GM18505 (cell line): ENCODE data around the gene GPSM1.

Experiments
- ATAC-seq: cut with Tn5 transposase; IDR thresholded peaks from one replicate; pipeline ENCODE4 v1.9.1; 2021; ENCODE audit not compliant: unreplicated experiment
- POLR2A ChIP-seq: IDR thresholded peaks from 4 replicates; pipeline ENCODE4 v1.6.1; 2011; ENCODE audit warnings: borderline replicate concordance; ENCODE audit not compliant: insufficient read depth, insufficient read length; ENCODE audit errors: extremely low read depth

GPSM1 gene

DNA sequence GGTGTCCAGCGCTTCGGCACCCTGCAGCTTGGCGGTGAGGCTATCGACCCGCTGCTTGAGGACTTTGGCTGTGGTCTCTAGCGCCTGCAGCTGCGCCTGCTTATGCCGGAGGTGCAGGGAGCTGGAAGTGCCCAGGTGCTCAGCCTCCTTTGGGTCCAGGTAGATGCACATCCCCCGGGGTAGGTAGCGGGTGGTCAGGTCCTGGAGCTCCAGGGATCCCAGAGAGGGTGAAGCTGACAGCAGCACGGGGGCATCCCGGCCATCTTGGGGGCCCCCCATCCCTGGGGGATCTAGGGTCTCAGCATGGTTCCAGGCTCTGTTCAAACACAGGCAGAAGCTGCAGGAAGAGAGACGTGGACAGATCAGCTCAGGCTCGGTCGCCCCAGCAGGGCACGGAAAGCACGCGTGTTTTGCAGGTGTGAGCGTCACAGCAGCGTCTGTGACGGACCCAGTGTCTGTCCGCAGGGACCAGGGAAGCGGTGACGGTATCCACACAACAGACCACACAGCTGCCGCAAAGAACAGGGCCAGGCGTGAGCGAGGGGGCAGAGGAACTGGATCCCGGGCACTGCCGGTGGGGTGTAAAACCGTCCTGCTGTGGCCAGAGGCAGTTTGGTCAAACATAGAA is 40.9 kb upstream of the GPSM1 start:
- TF ChIP-seq POLR2A: no peak
- ATAC-seq: no peak

DNA sequence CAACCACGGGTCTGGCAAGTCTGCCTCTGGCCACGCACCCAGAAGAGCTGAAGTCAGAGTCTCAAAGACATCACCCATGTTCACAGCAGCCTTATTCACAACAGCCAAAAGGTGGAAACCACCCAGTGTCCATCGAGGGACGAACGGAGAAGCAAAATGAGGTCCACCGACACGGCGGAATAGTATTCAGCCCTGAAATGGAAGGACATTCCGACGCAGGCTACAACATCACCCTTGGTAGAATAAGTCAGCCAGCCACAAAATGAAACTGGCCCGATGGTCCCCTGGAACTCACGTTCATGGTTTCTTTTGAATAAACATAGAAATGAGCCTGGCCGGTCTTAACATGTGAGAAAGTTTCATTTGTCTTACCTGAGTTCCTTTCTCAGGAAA is 40.4 kb upstream of the GPSM1 start:
- no peak for TF ChIP-seq POLR2A
- ATAC-seq: no peak

DNA sequence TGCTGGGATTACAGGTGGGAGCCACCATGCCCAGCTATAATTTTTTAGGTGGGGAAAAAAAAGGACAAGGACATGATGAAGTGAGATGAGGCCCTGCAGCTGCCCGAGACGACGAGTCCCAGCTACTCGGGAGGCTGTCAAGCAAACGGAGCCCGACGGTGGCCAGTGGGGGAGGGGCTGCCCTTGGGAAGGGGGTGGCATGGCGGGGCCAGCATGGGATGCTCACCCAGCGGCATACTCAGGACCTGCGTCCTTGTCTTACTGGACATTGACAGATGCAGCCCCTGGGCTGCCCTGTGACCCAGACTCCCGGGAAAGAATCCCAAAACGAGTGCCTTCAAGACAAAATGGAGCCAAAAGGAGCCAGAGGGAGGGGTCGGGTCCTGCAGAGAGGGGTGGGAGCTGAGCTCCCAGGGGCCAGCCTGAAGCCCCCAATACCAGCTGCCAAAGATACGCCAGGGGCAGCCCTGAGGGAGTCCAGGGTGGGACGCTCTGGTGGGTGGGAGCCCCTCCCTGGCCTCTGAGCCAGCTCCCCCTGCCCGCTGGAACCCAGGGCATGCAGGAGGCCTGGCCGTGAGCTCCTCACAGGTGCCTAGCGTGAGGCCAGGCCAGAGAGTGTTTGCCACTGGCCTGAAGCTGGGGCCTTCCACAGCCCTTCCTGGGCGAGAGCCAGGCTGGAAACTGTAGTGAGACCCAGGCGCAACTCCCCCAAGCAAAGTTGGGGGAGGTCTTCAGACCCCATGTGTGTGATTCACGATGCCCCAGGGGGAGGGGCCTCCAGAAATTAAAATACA is 39.2 kb upstream of the GPSM1 start:
- ATAC-seq: no peak
- no peak for TF ChIP-seq POLR2A

DNA sequence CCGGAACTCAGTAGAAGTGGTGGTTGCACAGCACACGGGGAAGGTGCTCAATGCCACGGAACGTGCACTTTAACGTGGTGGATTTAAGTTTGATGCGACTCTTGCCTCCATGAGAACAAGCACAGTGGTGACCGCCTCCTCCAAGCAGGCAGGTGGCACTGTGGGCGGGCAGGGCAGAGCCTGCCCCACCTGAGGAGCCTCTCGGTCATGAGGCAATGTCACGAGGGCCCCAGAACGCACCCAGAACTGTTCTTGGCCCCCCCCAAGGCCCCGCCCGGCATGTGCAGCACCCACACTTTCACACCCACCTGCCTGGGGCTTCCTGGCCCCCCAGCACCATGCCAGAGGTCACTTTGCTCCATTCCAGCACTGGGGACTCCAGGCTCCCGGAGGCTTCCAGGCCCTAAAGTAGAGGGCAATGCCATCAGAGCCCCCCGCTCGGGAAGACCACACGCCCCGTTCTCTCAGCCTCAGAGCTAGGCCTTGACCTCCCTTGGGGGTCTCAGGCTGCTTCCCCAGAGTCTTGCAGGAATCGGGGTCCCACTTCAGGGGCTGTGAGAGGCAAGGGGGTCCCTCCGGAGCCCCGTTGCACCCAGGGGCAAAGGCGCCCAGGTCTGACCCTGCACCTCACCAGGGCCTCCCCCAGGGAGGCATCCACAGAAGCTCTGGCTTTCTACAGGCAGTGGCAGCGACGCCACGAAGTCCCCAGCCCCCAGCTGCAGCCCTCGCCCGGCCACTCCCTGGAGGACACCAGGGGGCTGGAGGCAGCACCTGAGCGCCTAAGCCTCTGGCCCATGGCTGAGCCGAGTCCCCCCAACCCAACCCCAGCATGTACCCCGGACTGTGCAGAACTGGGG is 37.5 kb upstream of the GPSM1 start:
- ATAC-seq: no peak
- no peak for TF ChIP-seq POLR2A

DNA sequence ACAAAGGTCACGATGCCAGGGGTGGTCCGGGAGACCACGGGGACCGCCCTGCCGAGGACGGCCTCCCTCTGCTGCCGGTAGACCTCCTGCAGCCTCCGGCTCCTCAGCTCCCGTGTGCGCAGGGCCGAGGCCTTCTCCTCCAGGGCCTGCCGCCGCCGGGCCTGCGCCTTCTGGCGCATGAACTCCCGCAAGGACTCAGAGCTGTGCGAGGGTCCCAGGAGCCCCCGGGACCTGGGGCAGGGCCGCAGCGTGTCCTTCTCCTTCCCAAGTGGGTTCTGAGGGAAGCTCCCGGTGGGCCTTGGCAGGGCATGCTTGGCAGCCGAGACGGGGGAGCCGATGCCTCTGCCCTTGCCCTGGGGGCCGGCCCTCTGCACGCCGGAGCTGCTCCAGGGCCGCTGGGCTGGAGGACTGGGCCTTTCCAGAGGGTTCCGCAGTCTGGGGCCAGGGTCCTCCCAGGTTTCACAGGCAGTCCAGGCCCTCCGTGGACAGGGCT is 36.8 kb upstream of the GPSM1 start:
- ATAC-seq: no peak
- no peak for TF ChIP-seq POLR2A

DNA sequence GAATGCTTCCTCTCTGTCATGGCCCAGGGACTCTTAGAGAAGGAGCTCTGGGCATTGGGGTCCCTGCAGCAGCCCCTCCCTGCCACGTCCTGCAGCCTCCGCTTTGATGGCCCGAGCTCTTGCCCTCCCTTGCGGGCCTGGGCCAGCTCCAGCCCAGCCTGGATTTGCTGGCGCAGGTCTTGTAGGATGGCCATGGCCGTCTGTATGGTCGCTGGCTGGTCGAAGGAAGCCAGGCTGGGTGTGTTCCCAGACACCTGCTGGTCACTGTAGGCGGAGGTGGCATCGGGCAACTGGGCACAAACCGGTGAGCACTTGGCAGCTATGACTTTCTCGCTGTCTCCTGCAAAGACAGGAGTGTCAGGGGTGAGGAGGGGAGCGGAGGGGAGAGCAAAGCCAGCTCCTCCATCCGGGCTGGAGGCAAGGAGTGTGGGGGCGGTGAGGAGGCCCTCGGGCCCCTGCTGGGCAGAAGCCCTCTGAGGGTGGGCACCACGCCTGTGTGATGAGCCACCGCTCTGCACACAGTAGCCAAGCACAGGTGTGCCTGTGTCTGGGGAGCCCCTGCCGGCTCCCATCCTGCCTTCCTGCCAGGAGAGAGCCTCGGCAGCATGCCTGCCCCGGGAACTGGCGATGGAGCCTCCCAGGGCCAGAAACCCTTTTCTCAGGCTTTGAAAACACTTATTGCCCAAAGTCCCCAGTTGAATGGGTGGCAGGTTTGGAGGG is 35.9 kb upstream of the GPSM1 start:
- no peak for ATAC-seq
- TF ChIP-seq POLR2A: no peak

DNA sequence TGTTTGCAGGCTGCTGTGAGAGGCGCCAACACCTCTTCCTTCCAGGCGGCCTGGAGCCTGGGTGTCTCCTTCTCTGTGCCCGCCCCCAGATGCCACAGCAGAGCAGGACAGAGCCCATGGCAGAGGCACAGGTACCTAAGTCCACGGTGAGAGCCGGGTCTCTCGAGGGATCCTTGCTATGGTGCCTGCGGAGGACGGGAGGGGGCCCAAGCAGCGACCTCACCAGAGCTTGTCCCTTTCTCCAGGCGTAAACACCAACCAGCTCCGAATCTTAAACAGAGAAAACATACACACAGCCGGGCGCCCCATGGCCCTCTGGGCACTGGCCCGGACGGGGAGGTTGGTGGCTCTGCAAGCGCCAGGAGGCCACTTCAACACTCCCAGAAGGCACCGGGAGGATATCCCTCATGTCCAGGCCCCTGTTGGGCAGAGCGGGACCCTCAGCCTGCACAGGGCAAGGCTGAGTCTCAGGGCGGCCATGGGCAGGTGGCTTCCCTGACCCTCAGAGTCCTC is 35.3 kb upstream of the GPSM1 start:
- ATAC-seq: no peak
- TF ChIP-seq POLR2A: no peak

DNA sequence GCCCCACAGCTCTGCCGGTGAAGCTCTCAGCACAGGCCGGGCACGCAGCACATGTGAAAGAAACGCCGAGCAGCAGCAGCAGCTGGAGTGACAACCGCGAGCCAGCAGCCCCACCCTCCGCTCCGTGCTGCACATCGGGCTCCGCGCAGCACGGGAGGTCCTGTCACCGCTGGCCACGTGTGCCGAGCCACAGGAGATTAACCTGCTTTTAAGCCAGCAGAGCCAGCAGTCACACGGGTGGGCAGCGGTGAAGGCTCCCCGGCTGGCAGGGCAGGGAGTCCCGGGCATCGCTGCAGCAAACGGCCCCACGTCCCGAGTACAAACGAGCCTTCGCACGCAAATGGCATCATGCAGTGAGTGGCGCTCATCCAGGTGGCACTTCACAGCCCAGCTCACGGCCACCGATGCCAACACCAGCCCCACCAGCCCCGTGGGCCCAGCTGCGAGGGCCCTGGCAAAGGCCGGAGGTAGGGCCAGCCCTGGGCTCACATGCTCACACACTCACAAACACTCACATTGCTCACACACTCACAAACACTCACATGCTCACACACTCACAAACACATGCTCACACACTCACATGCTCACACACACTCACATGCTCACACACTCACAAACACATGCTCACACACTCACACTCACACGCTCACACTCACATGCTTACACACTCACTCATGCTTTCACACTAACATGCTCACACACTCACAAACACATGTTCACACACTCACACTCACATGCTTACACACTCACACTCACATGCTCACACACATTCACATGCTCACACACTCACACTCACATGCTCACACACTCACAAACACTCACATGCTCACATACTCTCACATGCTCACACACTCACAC is 34.5 kb upstream of the GPSM1 start:
- no peak for TF ChIP-seq POLR2A
- ATAC-seq: no peak

DNA sequence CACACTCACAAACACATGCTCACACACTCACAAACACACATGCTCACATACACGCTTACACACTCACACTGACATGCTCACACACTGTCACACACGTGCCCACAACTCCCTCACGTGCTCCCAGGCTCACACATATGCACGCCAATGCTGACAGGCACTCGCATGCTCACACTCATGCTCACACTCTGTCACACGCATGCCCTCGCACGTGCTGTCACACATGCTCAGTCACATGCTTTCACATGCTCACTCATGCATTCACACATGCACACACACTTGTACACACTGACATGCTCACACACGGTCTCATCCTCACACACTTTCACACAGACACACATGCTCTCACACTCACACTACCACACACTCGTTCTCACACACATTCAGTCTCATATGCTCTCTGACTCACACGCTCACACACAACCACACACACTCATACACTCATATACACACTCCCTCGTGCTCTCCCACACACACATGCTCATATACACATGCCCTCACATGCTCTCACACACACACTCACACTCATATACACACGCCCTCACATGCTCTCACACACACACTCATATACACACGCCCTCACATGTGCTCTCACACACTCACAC is 33.8 kb upstream of the GPSM1 start:
- no peak for ATAC-seq
- TF ChIP-seq POLR2A: no peak

DNA sequence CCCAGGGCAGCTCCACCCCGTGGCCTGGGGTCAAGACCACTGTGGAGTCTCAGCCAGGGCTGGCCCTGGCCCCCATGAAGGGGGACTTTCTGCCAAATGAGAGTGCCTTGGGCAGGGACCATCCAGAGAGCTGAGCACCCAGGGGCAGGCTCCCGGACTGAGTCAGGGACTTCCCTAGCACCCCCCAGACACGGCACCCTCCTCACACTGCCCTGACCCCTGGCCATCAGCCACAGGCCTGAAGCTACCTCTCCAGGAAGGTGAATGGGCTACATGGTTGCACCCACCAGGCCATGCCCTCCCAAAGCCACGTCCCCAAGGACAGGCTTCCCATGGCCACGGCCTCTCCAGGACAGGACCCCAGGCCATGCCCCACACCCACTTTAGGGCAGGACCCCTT is 32.9 kb upstream of the GPSM1 start:
- TF ChIP-seq POLR2A: no peak
- no peak for ATAC-seq

DNA sequence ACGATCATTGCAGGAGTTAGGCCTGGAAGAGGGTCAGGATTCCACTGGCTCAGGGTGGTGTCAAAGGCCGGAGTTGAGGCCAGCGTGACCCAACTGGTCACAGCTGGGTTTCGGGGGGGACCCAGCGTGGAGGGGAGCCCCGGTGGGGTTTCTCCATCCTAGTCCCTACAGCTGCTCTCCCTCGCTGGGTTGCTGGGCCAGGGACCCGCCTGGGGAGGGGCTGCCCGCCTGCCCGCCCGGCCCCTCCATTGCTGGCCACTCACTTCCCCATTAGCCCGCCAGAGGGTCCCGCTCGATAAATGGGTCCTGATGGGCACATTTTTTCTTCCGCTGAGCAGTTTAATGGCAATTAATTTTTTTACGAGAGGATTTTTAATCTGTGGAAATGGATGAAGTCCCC is 32.3 kb upstream of the GPSM1 start:
- TF ChIP-seq POLR2A: no peak
- no peak for ATAC-seq
